CD4-positive, alpha-beta memory T cell (primary cell): Measurements from ENCODE around the gene FBLL1. TPM values are rescaled to one million over a fixed set of nuclear protein-coding genes. Genes with fewer than 3 reads are reported as not detected.

ENCODE experiments used
- CTCF ChIA-PET: fragments of 350-600 bp; sonication (Branson Sonifier 250); formaldehyde crosslinking; loops from one replicate; lab custom pipeline; 2021; ENCODE audit warnings: inconsistent platforms; ENCODE audit not compliant: partially characterized antibody; lab: Charles Lee
- POLR2A ChIA-PET: fragments of 350-600 bp; sonication (Branson Sonifier 250); formaldehyde crosslinking; loops from one replicate; lab custom pipeline; 2021; ENCODE audit not compliant: partially characterized antibody; lab: Charles Lee
- DNase-seq, 5 donors: peaks; one replicate each; pipeline versions ENCODE4 v3.0.0 to v3.0.0-alpha.2; 2020 to 2022; ENCODE audit warnings: mixed read lengths in 1 of 5
- H3K27ac ChIP-seq: one replicate; pipeline ENCODE4 v1.7.0; 2013; ENCODE audit warnings: low read depth, low read length
- H3K27me3 ChIP-seq: 2 replicates; pipeline ENCODE4 v1.7.0; 2013; ENCODE audit warnings: mild to moderate bottlenecking, low read length, moderate library complexity; ENCODE audit not compliant: insufficient read depth
- H3K36me3 ChIP-seq: 2 replicates; pipeline ENCODE4 v1.7.0; 2013; ENCODE audit warnings: mild to moderate bottlenecking, low read length, moderate library complexity; ENCODE audit not compliant: insufficient read depth
- H3K4me1 ChIP-seq: 2 replicates; pipeline ENCODE4 v1.7.0; 2013; ENCODE audit warnings: mild to moderate bottlenecking, low read length, moderate library complexity; ENCODE audit not compliant: insufficient read depth
- H3K4me3 ChIP-seq, 2 donors: one replicate each; pipeline ENCODE4 v1.7.0; 2013; ENCODE audit warnings: low read length in 2 of 2, mild to moderate bottlenecking in 1 of 2
- H3K9me3 ChIP-seq, 2 donors: one replicate each; pipeline ENCODE4 v1.7.0; 2013; ENCODE audit warnings: low read length in 2 of 2, control low read depth in 1 of 2; ENCODE audit not compliant: control insufficient read depth in 1 of 2
- H3K27ac Mint-ChIP-seq, 7 donors: one replicate each; pipeline ENCODE4 v1.8.0; 2020 to 2021; ENCODE audit warnings: mixed read lengths in 7 of 7, mild to moderate bottlenecking in 6 of 7, inconsistent platforms in 3 of 7, moderate library complexity in 3 of 7
- H3K27me3 Mint-ChIP-seq, 2 donors: one replicate each; pipeline ENCODE4 v1.8.0; 2020 to 2021; ENCODE audit warnings: mixed read lengths in 2 of 2
- H3K36me3 Mint-ChIP-seq, 2 donors: one replicate each; pipeline ENCODE4 v1.8.0; 2020 to 2021; ENCODE audit warnings: mixed read lengths in 2 of 2, inconsistent platforms in 1 of 2, mild to moderate bottlenecking in 1 of 2
- H3K4me1 Mint-ChIP-seq, 4 donors: one replicate each; pipeline ENCODE4 v1.8.0; 2020 to 2021; ENCODE audit warnings: mixed read lengths in 4 of 4, mild to moderate bottlenecking in 1 of 4
- H3K4me3 Mint-ChIP-seq, 8 donors: one replicate each; pipeline ENCODE4 v1.8.0; 2020 to 2021; ENCODE audit warnings: mixed read lengths in 8 of 8, mild to moderate bottlenecking in 7 of 8, moderate library complexity in 6 of 8, inconsistent platforms in 3 of 8
- H3K9me3 Mint-ChIP-seq, 8 donors: one replicate each; pipeline ENCODE4 v1.8.0; 2020 to 2021; ENCODE audit warnings: mixed read lengths in 8 of 8, mild to moderate bottlenecking in 5 of 8, inconsistent platforms in 3 of 8, moderate library complexity in 1 of 8
- intact Hi-C: fragments of 100-400 bp; cut with micrococcal nuclease; formaldehyde crosslinking; loops from one replicate; pipeline ENCODE4 v1.15.1; 2023
- polyA plus RNA-seq, 2 donors: library from polyadenylated mRNA; unstranded; fragments of 300-500 nt; fragmentation: Illumina TruSeq; gene quantifications; one replicate each; pipeline ENCODE4 v1.2.3, GENCODE V29; 2021
- total RNA-seq, 2 experiments: library from RNA; stranded (reverse); gene quantifications; one replicate each; pipeline ENCODE4 v1.2.3, GENCODE V29; 2021

FBLL1 gene
- total and polyA plus RNA-seq, 4 experiments from 2014 or later = 0.20 TPM; not detected in 3

DNA sequence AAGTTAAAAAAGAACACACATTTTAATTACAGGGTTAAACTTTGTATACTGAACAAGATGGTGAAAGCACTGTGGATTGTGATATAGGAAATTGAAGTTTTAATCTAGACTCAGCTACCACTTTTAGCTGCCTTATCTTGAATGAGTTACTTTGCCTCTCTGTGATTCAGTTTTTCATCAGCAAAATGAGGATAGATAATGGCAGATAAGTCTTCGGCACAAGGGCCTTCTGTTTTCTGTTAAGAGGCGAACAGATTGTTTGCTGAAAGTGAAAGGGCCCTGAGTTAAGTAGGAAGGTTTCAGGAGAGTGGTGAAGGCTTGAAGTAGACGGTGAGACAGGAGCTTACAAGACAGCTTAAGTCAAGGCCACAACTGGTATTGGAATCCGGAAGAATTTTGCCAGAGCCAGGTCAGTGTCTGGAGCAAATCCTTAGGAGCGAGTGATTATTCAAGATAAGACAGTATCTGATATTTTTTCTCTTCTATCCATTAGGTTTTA is 35.0 kb upstream of the FBLL1 start:
- H3K9me3 ChIP-seq = no peaks in the 10 kb centered on the region
- Mint-ChIP-seq H3K9me3 (peaks cover 0 to 2% (median 0%) of the 10 kb centered on the region in 8 donors), H3K27me3 (no peaks in the 10 kb centered on the region), H3K4me3 (no peak overlapping the region), H3K36me3 (peaks cover 64 to 75% of the 10 kb centered on the region in 2 donors), H3K4me1 (peaks cover 8 to 11% (median 9%) of the 10 kb centered on the region in 4 donors), H3K27ac (peak overlapping the region in 1 of 7 donors; percentile 47)
- no peak overlapping the region for H3K27ac ChIP-seq
- H3K4me1 ChIP-seq = no peaks in the 10 kb centered on the region
- intact Hi-C loops = no loop called here
- peaks cover 72% of the 10 kb centered on the region for H3K36me3 ChIP-seq
- DNase-seq = no peak
- no peaks in the 10 kb centered on the region for H3K27me3 ChIP-seq
- POLR2A ChIA-PET = no interaction called here
- CTCF ChIA-PET = interaction anchor here (1.3 kb wide), 1 partner anchor 10 kb away, joined by 3 read pairs; no protein-coding TSS in a partner anchor
- H3K4me3 ChIP-seq = no peak overlapping the region

DNA sequence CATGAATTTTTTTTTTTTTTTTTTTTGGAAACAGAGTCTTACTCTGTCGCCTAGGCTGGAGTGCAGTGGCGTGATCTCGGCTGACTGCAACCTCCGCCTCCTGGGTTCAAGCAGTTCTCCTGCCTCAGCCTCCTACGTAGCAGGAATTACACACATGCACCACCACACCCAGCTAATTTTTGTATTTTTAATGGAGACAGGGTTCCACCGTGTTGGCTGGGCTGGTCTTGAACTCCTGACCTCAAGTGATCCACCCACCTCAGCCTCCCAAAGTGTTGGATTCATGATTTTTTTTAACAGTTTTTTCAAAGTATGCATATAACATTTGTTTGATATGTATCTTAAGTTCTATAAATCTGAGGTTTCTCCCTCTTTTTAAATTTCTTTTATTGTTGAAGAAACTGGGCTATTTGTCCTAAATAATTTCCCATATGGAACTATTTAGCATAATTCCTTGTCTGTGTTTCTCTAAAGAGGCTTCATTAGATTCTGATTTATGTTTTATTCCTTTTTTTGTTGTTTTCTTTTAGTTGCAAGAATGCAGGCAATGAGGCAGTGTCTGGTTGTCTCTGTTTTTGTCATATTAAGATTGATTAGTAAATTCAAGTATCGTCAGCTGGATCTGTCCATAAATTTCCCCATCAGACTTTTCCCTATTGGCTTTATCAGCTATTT is 26.4 kb upstream of the FBLL1 start:
- Mint-ChIP-seq H3K4me3 (no peak overlapping the region), H3K36me3 (peaks cover 45 to 60% of the 10 kb centered on the region in 2 donors), H3K27ac (peak overlapping the region in 3 of 7 donors; percentile 51 to 62 (median 60)), H3K27me3 (no peaks in the 10 kb centered on the region), H3K9me3 (no peaks in the 10 kb centered on the region), H3K4me1 (no peaks in the 10 kb centered on the region)
- ChIA-PET CTCF (interaction anchor here (1.8 kb wide), 1 partner anchor 15 kb away, joined by 4 read pairs; no protein-coding TSS in a partner anchor), POLR2A (no interaction called here)
- Histone ChIP-seq H3K4me3 (no peak overlapping the region), H3K9me3 (no peaks in the 10 kb centered on the region), H3K27ac (no peak overlapping the region), H3K36me3 (peaks cover 38% of the 10 kb centered on the region), H3K4me1 (no peaks in the 10 kb centered on the region), H3K27me3 (no peaks in the 10 kb centered on the region)
- no peak for DNase-seq
- intact Hi-C loops = no loop called here

DNA sequence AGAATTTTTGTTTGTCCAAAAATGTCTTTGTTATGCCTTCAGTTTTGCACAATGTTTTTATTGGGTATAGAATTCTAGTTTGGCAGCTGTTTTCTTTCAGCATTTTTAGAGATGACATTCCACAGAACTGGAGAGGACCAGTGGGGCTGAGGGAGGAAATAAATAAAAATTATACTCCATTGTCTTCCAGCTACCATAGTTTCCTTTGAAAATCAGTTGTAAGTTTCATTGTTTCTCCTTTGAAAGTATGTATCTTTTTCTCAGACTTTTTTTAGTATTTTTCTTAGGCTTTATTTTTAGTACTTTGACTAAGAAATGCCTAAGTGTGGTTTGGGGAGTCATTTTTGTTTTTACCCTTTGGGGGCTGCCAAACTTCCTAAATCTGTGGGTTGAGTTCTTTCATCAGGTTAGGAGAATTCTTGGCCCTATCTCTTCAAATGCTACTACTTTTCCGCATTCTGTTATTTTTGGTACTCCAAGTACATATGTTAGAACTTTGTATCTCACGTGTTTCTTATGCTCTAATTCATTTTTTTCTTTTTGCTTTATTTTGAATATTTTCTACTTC is 15.2 kb upstream of the FBLL1 start:
- H3K27ac Mint-ChIP-seq = peak overlapping the region in 1 of 7 donors; percentile 86
- Histone ChIP-seq H3K9me3 (no peaks in the 10 kb centered on the region), H3K27me3 (no peaks in the 10 kb centered on the region), H3K4me1 (no peaks in the 10 kb centered on the region), H3K36me3 (peaks cover 61% of the 10 kb centered on the region), H3K4me3 (no peak overlapping the region), H3K27ac (no peak overlapping the region)
- H3K4me1 Mint-ChIP-seq = peaks cover 0 to 3% (median under 1%) of the 10 kb centered on the region in 4 donors
- intact Hi-C loops = no loop called here
- H3K4me3 Mint-ChIP-seq = no peak overlapping the region
- H3K9me3 Mint-ChIP-seq = peaks cover 0 to 18% (median 7%) of the 10 kb centered on the region in 8 donors
- POLR2A ChIA-PET = no interaction called here
- CTCF ChIA-PET = no interaction called here
- peaks cover 89 to 93% of the 10 kb centered on the region in 2 donors for H3K36me3 Mint-ChIP-seq
- H3K27me3 Mint-ChIP-seq = no peaks in the 10 kb centered on the region
- no peak for DNase-seq

DNA sequence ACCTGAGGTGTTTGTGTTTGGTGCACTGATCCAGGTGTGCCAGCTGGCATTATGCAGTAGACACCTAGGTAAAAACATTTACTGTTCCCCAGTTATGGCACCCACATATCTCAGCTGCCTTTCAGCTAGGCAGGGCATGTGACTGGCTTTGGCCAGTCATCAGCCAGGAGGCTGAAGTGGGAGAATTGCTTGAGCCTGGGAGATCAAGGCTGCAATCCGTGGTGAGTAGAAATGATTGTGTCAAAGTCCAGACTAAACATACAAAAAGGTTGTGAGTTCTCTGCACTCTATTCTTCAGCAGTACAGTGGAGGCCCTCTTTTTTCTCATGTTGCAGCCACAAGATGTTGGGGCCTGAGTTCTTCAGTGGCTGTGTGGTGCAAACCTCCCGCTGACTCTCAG is 3.2 kb upstream of the FBLL1 start:
- CTCF ChIA-PET = interaction anchor here (1.0 kb wide), 1 partner anchor 9 kb away, joined by 3 read pairs; no protein-coding TSS in a partner anchor
- H3K4me1 Mint-ChIP-seq = peaks cover 0 to 22% (median 10%) of the 10 kb centered on the region in 4 donors

DNA sequence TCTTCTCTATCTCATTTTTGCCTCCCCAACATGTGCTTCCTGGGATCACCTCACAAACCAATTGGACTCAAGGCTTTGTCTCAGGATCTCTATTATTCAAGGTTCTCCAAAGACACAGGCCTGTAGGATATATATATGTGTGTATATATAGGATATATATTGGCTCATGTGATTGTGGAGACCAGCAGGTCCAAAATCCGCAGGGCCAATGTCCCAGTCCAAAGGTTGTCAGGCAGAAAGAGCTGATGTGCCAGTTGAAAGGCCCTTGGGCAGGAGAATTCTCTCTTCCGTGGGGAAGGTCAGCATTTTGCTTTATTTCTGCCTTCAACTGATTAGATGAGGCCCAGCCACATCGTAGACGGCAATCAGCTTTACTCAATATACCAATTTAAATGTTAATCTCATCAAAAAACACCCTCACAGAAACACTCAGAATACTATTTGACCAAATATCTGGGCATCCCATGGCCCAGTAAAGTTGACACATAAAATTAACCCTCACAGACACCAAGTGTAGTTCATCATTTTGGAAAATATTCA is 1.3 kb upstream of the FBLL1 start:
- H3K27me3 Mint-ChIP-seq = peaks cover 27 to 37% of the 10 kb centered on the region in 2 donors
- Histone ChIP-seq H3K9me3 (no peaks in the 10 kb centered on the region), H3K36me3 (no peaks in the 10 kb centered on the region), H3K27ac (no peak overlapping the region), H3K27me3 (peaks cover 12% of the 10 kb centered on the region), H3K4me1 (peaks cover 7% of the 10 kb centered on the region), H3K4me3 (no peak overlapping the region)
- H3K4me1 Mint-ChIP-seq = peaks cover 0 to 22% (median 10%) of the 10 kb centered on the region in 4 donors
- H3K27ac Mint-ChIP-seq = no peak overlapping the region
- CTCF ChIA-PET = no interaction called here
- peak overlapping the region in 4 of 8 donors; percentile 5 to 59 (median 48) for H3K4me3 Mint-ChIP-seq
- POLR2A ChIA-PET = no interaction called here
- intact Hi-C loops = no loop called here
- H3K36me3 Mint-ChIP-seq = peaks cover 0 to 6% of the 10 kb centered on the region in 2 donors
- peaks cover 0 to 7% (median 3%) of the 10 kb centered on the region in 8 donors for H3K9me3 Mint-ChIP-seq
- DNase-seq = no peak

More for the DNA sequence above, 3.2 kb upstream of the FBLL1 start:
- POLR2A ChIA-PET = no interaction called here
- H3K36me3 ChIP-seq = no peaks in the 10 kb centered on the region
- H3K4me3 Mint-ChIP-seq = no peak overlapping the region
- peaks cover 7% of the 10 kb centered on the region for H3K4me1 ChIP-seq
- H3K9me3 Mint-ChIP-seq = peaks cover 0 to 7% (median 3%) of the 10 kb centered on the region in 8 donors
- H3K27ac ChIP-seq = no peak overlapping the region
- H3K4me3 ChIP-seq = no peak overlapping the region
- H3K27me3 ChIP-seq = peaks cover 12% of the 10 kb centered on the region
- H3K9me3 ChIP-seq = no peaks in the 10 kb centered on the region
- H3K27ac Mint-ChIP-seq = no peak overlapping the region
- H3K36me3 Mint-ChIP-seq = peaks cover 0 to 10% of the 10 kb centered on the region in 2 donors
- peaks cover 17 to 23% of the 10 kb centered on the region in 2 donors for H3K27me3 Mint-ChIP-seq
- no peak for DNase-seq
- intact Hi-C loops = no loop called here

DNA sequence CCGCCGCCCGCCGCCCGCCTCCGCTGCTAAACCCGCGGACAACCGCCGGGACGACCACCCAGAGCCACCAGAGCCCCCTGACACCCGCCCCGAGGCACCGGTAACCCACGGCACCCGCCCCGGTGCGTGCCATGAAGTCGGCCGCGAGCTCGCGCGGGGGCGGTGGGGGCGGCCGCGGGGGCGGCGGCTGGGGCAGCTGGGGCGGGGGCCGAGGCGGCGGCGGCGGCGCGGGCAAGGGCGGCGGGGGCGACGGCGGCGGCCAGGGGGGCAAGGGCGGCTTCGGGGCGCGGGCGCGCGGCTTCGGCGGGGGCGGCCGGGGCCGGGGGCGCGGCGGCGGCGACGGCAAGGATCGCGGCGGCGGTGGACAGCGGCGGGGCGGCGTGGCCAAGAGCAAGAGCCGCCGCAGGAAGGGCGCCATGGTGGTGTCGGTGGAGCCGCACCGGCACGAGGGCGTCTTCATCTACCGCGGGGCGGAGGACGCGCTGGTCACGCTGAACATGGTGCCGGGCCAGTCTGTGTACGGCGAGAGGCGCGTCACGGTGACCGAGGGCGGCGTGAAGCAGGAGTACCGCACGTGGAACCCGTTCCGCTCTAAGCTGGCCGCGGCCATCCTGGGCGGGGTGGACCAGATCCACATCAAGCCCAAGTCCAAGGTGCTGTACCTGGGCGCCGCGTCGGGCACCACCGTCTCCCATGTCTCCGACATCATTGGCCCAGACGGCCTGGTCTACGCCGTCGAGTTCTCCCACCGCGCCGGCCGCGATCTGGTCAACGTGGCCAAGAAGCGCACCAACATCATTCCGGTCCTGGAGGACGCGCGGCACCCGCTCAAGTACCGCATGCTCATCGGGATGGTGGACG is 499 bp downstream of the FBLL1 start:
- intact Hi-C loops = no loop called here

More for the DNA sequence above, 499 bp downstream of the FBLL1 start:
- H3K4me1 ChIP-seq = peaks cover 7% of the 10 kb centered on the region
- Mint-ChIP-seq H3K27ac (no peak overlapping the region), H3K4me1 (peaks cover 0 to 22% (median 10%) of the 10 kb centered on the region in 4 donors), H3K27me3 (peaks cover 29 to 47% of the 10 kb centered on the region in 2 donors), H3K9me3 (peaks cover 0 to 7% (median 4%) of the 10 kb centered on the region in 8 donors), H3K4me3 (peak overlapping the region in 7 of 8 donors; percentile 10 to 79 (median 57)), H3K36me3 (peaks cover 0 to 4% of the 10 kb centered on the region in 2 donors)
- ChIA-PET CTCF (no interaction called here), POLR2A (no interaction called here)
- H3K4me3 ChIP-seq = no peak overlapping the region
- peaks cover 12% of the 10 kb centered on the region for H3K27me3 ChIP-seq
- no peak overlapping the region for H3K27ac ChIP-seq
- no peak for DNase-seq
- no peaks in the 10 kb centered on the region for H3K36me3 ChIP-seq
- H3K9me3 ChIP-seq = no peaks in the 10 kb centered on the region
